Measurements from ENCODE around the gene HAUS7. TPM values are rescaled to one million over a fixed set of nuclear protein-coding genes. Genes with fewer than 3 reads are reported as not detected.

Gene HAUS7
- polyA plus RNA-seq, 3 donors = 9.0 to 54.8 (median 22.3) TPM

DNA sequence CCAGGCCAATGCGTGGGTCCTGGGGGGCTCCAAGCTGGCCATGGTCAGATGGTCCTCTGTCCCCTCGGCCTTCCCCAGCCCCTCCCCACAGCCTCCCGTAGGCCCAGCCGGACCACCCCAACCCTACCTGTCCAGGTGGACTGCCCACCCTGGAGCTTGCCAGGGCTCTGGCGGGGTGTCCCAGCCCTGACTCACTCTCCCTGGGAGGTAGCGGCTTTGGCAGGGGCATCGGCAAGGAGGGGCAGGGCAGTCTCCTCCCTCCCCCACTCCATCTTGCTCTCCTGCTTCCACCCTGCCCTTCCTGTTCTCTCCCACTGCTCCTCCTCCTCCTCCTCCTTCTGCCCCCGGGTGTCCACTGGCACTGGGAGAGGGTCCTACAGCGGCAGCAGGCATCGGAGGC lies 31.8 kb upstream of the HAUS7 start:
- WGBS, 3 donors = 88% methylated on average over 7 to 10 of the region's 10 CpGs; no CpG with 5 or more reads in 1 of the 3 donors
- H3K27ac ChIP-seq (ENCODE audit: low read depth, low read length) = no peak overlapping the region

DNA sequence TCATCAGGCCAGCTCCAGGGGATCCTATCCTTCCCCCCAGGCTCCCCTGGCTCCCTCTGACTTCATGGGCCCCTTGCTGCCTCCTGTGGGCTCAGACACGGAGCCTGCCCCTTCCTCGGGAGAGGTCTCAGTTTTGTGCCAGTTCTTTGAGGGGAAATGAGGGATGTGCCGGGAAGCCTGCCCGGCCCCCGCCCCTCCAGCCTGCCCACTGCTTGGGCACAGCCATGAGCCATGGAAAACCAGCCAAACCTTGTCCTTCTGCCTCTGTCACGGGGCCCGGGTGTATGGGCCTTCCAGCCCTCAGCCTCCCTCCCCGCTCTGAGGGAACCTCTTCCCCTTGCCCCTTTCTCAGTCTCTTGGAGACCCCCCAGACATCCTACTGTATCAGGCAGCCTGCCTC lies 31.2 kb upstream of the HAUS7 start:
- WGBS, 3 donors = 84 to 90% (median 89%) methylated on average over 8 of the region's 8 CpGs
- no peak overlapping the region for H3K27ac ChIP-seq (ENCODE audit: low read depth, low read length)

DNA sequence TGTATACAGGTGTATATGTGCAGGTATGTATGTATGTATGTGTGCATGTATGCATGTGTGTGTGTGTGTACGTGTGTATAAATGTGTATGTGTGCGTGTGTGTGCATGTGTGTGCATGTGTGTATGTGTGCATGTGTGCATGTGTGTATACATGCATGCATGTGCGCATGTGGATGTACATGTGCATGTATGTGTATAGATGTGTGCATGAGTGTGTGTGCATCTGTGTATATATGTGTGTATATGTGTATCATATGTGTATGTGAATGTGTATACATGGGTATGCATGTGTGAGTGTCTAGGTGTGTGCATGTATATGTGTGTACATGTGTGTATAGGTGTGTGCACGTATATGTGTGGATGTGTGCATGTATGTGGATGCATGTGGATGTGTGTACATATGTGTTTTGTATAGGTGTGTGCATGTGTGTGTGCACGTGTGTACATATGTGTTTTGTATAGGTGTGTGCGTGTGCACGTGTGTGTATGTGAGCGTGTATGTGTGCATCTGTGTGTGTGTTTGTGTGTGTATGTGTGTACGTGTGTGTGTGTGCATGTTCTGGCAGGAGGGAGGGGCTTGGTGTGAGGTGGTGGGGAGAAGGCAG lies 30.4 kb upstream of the HAUS7 start:
- WGBS, 3 donors = 91 to 94% (median 93%) methylated on average over 9 of the region's 9 CpGs
- no peak overlapping the region for H3K27ac ChIP-seq (ENCODE audit: low read depth, low read length)

DNA sequence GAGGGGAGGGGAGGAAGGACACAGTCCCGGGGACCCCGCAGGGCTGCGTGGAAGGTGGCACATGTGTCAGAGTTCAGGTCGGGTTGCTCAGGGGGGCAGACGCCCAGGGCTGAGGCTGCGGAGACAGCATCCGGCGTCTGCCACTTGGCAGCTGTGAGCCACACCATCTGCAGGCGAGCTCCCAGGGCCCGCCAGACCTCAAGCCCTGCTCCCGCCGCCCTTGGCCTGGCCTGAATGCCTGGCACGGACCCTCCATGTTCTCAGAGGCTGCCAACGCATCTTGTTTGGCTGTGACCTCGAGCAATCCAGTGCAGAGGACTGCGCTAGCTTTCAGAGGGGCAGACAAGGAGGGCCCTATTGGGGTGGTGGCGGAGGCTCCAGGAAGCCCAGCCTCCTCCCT lies 29.5 kb upstream of the HAUS7 start:
- no peak overlapping the region for H3K27ac ChIP-seq (ENCODE audit: low read depth, low read length)
- 66 to 77% (median 76%) methylated on average over 13 to 17 of the region's 17 CpGs for WGBS, 3 donors

DNA sequence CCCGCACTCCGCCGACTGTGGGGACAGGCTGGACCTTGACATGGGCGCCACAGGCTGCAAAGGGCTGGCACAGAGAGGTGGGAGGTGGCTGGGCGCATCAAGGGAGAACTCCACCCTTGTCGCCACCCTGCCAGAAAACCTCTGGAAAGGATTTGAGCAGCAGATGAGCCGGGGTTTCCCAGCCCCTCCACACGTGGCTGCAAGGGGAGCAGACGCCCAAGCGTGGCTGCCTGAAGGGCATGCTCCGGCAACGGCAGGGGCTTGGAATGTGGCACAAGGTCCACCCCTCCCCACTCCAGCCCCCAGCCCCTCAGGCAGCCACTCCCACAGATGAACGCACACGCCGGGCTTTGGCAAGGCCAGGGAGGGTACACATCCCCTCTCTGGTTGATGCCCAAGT lies 29.0 kb upstream of the HAUS7 start:
- WGBS, 3 donors = 64 to 78% (median 67%) methylated on average over 10 to 15 of the region's 15 CpGs
- H3K27ac ChIP-seq (ENCODE audit: low read depth, low read length) = no peak overlapping the region

DNA sequence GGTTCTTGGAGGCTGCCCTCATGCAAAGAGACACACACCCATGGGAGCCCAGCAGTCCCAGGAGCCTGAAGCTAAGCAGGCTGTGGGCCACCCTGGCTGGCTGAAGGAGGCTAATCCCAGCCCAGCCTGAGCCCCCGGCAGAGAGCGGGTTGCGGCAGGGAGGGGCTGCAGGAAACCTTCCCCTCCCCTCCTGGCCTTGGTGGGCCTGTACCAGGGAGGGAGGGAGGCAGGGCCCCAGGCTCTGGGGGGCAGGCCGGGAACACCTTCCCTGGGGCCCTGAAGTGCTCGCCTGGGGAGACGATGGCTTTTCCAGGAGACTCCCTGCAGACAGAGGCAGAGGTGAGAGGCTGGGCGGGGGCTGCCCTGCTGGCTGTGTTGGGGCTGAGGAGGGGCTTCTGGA lies 28.1 kb upstream of the HAUS7 start:
- H3K27ac ChIP-seq (ENCODE audit: low read depth, low read length) = no peak overlapping the region
- 80 to 85% (median 84%) methylated on average over 7 of the region's 7 CpGs for WGBS, 3 donors

DNA sequence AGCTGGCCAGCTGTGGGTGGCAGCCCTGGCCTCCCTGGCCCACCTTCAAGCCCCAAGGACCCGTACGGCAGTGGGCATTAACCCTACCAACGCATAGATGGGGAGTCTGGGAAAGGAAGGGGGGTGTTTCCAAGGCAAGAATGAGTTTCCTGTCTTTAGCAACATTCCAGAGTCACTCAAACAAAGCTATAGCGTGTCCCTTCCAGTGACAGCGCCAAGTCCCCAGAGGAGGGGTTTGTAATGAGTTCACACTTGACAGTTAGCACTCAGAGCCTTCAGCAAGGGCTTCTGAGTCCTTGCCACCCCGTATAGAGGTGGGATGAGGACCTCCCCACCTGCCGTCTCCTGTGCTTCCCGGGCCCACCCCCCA lies 26.2 kb upstream of the HAUS7 start:
- WGBS, 3 donors = 57 to 100% (median 80%) methylated on average over 1 to 8 of the region's 8 CpGs
- no peak overlapping the region for H3K27ac ChIP-seq (ENCODE audit: low read depth, low read length)

DNA sequence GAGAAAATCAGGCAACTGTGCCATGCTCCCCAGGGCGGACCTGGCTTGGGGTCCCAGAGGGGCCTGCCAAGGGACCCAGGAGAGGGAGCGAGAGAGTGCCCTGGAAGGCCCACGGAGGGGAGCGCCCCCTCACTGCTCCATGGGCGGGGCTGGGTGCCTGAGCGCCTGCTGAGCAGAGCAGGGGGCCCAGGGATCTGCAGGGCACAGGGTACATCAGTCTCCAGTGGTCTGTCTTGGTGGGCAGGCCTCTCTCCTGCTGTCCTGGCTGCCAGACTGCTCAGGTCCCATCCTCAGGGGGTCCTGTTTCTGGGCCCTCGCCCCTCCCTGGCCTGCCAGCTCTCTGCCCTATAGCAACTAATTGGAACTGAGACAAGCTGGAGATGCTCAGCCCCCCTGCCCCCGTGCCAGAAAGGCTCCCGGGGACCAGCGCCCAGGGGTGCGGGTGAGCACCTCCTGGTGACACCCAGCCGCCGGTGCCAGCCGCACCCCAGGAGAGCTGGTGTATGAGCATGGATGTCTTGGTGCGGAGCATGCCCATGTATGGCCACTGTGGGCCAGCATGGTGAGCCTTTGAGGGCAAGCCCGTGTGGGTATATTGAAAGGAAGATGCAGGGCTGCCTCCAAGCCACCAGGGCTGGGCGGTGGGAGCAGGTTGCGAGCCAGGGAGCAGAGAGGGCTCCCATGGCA lies 25.7 kb upstream of the HAUS7 start:
- no peak overlapping the region for H3K27ac ChIP-seq (ENCODE audit: low read depth, low read length)
- WGBS, 3 donors = 76 to 96% (median 79%) methylated on average over 4 to 18 of the region's 18 CpGs

DNA sequence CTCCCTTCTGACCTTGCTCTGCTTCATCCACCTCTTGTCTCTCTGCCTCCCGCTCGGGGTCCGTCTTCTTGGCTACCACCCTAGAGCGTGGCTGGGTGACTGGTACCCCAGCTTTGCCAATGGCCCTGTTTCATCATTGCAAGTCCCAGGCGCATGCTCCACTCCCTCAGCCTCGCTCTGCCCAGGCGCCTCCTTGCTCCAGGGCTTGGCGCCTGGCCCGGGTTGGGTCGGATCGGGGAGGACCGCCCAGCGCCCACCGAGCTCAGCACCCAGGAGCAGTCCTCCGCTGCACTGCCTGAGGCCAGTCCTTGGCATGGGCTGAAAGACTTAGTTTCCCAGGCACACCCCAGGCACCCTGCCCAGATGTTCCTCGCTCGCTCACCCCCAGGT lies 25.0 kb upstream of the HAUS7 start:
- no peak overlapping the region for H3K27ac ChIP-seq (ENCODE audit: low read depth, low read length)
- 31 to 54% (median 35%) methylated on average over 10 to 17 of the region's 17 CpGs for WGBS, 3 donors

DNA sequence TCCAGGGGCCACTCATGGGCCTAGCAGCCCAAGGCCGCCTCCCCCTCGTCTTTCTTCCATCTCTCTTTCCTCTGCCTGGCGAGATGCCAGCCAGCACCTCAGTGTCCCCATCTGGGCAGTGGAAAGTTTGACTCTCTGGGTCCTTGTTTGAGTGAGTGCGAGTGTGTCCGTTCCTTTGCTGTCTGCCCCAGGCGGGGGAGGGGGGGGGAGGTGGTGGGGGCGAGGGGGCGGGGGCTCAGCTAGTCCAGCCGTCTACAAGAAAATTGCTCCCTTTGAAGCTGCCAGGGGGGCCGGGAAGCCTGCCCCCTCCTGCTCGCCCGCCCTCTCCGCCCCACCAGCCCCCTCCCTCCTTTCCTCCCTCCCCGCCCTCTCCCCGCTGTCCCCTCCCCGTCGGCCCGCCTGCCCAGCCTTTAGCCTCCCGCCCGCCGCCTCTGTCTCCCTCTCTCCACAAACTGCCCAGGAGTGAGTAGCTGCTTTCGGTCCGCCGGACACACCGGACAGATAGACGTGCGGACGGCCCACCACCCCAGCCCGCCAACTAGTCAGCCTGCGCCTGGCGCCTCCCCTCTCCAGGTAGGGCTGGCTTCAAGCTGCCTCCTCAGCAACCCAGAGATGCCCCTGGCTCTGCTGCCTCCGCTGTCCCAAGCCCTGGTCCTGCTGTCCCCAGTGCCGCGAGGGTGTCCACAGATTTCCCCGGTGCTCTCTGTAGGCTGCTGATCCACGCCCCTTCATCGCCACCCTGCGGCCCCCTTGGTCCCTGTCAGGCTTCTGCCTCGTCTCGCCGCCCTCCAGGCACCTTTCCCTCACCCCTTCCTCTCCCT lies 24.4 kb upstream of the HAUS7 start, which contains the start of gene BGN:
Gene BGN, plus strand, starts transcription at position 440 of the 821 bp plus-strand sequence. CDS start 9,652 bp downstream, outside the sequence.
- WGBS, 3 donors = 9 to 39% (median 17%) methylated on average over 12 to 33 of the region's 41 CpGs
- H3K27ac ChIP-seq (ENCODE audit: low read depth, low read length) = no peak within 1 kb of the TSS

DNA sequence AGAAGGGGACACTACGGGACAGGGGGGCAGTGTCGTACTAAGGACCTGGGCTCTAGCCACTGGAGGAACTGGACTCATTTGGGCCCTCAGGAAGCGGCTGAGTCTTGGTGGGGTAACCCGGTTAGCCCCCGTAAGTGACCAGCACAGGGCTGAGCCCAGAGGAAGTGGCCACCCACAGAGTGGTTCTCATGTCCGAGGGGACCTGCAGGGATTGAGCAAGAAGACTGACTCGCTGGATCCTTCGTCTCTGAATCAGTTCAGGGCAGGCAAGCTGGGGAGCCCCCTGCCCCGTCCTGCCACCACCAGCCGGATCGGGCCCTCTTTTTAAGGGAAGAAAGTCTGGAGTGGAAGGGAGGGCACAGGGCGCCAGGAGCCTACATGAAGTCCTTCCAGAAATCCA lies 23.7 kb upstream of the HAUS7 start:
- H3K27ac ChIP-seq (ENCODE audit: low read depth, low read length) = no peak overlapping the region
- WGBS, 3 donors = 69 to 89% (median 74%) methylated on average over 12 of the region's 12 CpGs

DNA sequence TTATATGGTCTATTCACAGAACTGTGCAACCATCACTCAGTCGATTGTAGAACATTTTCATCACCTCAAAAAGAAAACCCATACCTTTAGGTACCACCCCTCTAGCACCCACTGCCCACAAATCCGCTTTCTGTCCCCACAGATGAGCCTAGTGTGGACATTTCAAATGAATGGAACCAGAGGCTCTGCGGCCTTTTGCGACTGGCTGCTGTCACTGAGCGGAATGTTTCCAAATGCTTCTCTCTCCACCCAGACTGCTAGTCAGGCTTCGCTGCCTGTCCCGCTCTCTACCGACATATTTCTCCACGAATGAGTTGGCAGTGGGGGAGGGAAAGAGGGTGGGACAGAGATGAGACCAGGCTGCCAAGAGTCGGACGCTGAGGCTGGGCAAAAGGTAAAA lies 22.7 kb upstream of the HAUS7 start:
- H3K27ac ChIP-seq (ENCODE audit: low read depth, low read length) = no peak overlapping the region
- 84 to 92% (median 86%) methylated on average over 11 of the region's 11 CpGs for WGBS, 3 donors

DNA sequence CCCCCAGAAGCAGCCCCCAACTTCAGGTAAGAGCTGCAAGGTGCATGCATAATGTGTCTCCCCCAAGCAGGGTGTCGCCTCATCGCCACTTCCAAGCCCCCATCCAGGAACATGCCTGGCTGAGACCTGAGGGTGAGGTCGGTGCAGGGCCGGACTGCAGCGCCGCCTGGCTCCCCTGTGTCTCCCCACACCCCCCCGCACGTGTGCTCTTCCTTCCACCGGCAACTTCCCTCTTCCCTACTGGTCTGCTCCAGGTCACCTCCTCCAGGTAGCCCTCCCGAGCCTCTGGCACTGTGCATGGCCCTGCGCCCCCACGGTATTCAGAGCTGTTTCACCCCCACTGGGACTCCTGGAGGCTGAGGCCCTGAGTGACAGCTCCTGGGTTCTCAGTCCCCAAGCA lies 22.2 kb upstream of the HAUS7 start:
- WGBS, 3 donors = 75 to 79% (median 79%) methylated on average over 12 of the region's 12 CpGs
- no peak overlapping the region for H3K27ac ChIP-seq (ENCODE audit: low read depth, low read length)

DNA sequence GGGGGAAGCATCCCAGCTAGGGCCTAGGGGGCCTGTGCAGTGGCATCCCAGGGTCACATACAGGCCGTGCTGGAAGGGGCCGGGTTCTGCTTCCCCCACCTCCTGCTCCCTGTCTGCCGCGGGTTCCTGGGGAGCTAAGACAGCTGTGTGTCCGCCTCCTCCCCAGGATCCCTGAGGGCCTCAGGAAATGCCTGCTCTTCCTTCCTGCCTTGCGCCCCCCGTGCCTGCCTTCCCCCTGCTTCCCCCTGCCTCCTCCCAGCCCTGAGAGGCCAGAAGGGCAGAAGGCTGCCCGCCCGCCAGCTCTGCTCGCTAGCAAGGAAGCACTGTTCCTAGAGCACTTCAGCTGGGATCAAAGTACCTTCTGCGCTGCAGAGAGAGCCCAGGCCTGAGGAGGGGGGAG lies 21.5 kb upstream of the HAUS7 start:
- 31 to 57% (median 39%) methylated on average over 8 to 10 of the region's 11 CpGs for WGBS, 3 donors
- no peak overlapping the region for H3K27ac ChIP-seq (ENCODE audit: low read depth, low read length)

DNA sequence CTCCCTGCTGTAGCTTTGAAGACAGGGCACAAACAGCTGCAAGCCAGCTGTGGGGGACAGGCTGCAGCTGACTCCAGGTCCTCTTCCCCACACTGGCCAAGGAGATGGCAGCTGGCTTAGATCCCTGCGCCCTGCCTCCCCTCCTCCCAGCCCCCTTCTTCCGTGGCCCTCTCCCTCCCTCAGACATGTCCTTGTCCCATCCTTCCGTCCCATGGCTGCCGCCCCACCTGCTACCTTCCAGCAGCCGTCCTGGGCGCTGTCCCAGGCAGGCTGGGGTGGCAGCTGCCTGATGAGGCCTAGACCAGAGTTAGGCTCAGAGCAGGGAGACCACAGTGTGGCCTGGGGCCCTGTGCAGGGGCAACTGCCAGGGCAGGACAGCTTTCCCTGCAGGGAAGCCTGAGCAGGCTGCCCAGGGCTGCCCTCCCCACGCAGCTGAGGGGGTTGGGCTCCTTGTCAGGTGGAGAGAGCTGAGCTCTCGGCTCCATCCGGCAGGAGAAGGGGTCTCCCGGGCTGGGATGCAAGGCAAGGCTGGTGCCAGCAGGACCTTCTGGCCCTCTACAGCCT lies 21.1 kb upstream of the HAUS7 start:
- no peak overlapping the region for H3K27ac ChIP-seq (ENCODE audit: low read depth, low read length)
- WGBS, 3 donors = 53 to 67% (median 54%) methylated on average over 2 to 10 of the region's 10 CpGs

DNA sequence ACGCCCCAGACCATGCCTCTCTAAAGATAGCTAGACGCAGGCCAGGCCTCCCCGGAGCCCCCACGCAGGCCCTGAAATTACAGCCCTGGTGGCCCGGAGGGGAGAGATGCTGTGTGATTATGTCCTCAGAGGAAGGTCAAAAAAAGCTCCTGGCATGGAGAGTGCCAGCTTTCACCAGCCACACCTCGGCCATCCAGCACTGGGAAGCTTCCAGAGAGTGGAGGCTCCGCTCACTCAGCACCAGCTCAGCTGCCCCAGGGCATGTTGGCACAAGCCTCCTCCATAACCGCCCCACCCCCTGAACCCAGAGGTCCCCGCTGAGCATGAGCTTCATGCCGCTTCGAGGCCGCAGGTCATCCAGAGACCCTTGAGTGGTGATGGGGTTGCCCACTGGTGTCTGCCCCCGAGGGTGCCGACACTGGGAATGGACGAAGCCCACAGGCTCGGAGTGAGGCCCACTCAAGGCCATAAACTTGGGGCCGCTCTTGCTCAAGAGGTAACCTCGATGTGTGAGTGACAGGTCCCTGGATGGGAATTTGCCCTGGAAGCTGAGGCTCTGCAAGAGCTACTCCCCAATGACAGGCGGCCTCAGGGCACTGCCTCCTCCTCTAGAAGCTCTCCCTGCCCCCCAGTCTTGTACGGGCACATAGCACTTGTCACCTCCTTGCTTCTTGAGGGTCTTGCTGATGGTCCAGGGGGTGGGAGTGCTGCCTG lies 20.0 kb upstream of the HAUS7 start:
- WGBS, 3 donors = 86 to 89% (median 87%) methylated on average over 14 to 20 of the region's 20 CpGs

DNA sequence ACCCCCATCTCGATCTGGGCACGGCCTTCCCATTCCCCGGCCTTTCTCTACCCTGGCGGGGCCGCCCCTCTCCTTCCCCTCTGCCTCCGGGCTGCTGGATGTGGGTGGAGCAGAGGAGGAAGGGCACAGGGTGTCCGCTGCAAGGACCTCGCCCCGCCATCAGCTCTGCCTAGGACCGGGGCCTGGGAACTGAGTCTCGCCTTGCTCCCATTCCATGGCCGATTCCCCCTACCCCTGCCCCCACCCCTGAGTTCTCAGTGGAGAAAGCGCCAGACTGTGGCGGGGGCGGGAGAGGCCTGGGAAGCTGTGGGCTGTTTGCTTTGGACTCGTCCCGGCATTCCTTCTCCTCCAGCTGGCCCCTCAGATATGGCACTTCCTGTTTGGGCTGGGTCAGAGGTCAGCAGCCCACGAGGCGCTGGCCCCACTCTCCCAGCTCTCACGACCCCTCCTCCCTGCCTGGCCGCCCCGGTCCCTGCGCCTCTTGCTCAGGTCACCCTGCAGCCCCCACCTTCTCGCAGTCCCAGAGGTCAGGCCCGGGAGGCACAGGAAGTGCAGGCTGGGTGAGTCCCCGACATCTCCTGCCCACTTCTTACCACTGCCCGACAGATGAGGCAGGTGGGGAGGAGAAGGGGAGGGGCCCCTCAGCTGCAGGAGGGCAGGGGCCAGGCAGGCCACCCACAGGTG lies 18.0 kb upstream of the HAUS7 start:
- 34 to 52% (median 45%) methylated on average over 12 to 26 of the region's 27 CpGs for WGBS, 3 donors
- H3K27ac ChIP-seq (ENCODE audit: low read depth, low read length) = no peak overlapping the region

More for the DNA sequence above, 20.0 kb upstream of the HAUS7 start:
- no peak overlapping the region for H3K27ac ChIP-seq (ENCODE audit: low read depth, low read length)

DNA sequence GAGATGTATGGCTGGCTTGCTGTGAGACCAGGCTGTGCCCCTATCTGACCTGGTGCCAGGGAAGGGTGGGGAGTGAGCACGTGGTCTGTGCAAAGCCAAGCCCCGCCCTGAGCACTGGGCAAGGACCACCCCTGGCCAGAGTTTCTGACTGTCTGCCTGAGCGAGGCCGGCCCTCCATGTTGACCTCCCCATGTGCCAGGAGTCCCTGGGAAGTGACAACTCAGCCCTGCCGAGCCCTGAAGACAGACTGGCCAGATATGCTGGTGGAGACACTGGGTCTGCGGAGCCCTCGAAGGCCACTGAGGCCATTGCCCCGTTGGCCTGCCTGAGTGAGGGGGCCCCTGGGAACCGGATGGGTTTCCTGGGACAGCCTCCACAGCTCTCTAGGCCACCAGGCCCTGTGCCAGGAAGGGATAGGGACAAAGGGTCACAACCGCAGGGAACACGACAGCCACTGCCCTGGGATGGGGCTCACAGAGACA lies 17.3 kb upstream of the HAUS7 start:
- H3K27ac ChIP-seq (ENCODE audit: low read depth, low read length) = no peak overlapping the region
- WGBS, 3 donors = 68 to 74% (median 69%) methylated on average over 8 to 11 of the region's 11 CpGs

Measured in adipose tissue (tissue), 3 donors.